Neuronal stem cell (in vitro differentiated cells): ENCODE measurements around the gene PIEZO1.

Experiments
- DNase-seq: peaks from one replicate; pipeline ENCODE4 v3.0.0-alpha.2; 2013; ENCODE audit warnings: low spot score
- H2AFZ ChIP-seq: one replicate; pipeline ENCODE4 v1.6.1; 2013; ENCODE audit warnings: mild to moderate bottlenecking, low read length, inconsistent platforms
- H2AK5ac ChIP-seq: 2 replicates; pipeline ENCODE4 v1.6.1; 2013; ENCODE audit warnings: low read depth, mild to moderate bottlenecking, inconsistent platforms, low read length, moderate library complexity, mixed read lengths
- H2BK120ac ChIP-seq: 2 replicates; pipeline ENCODE4 v1.6.1; 2013; ENCODE audit warnings: low read depth, mild to moderate bottlenecking, inconsistent platforms, low read length, moderate library complexity, mixed read lengths
- H2BK12ac ChIP-seq: one replicate; pipeline ENCODE4 v1.6.1; 2013; ENCODE audit warnings: low read length, inconsistent platforms
- H2BK15ac ChIP-seq: 2 replicates; pipeline ENCODE4 v1.6.1; 2013; ENCODE audit warnings: mild to moderate bottlenecking, low read length, inconsistent platforms, mixed read lengths
- H2BK5ac ChIP-seq: one replicate; pipeline ENCODE4 v1.6.1; 2013; ENCODE audit warnings: inconsistent platforms, mild to moderate bottlenecking, low read length, moderate library complexity
- H3K14ac ChIP-seq: one replicate; pipeline ENCODE4 v1.6.1; 2013; ENCODE audit warnings: low read length, inconsistent platforms
- H3K18ac ChIP-seq: 2 replicates; pipeline ENCODE4 v1.6.1; 2013; ENCODE audit warnings: low read length, inconsistent platforms
- H3K23ac ChIP-seq: 2 replicates; pipeline ENCODE4 v1.6.1; 2013; ENCODE audit warnings: low read depth, mild to moderate bottlenecking, mixed read lengths, low read length, inconsistent platforms; ENCODE audit not compliant: poor library complexity
- H3K27ac ChIP-seq: replicated peaks from 3 replicates; pipeline ENCODE4 v1.5.1; 2013; ENCODE audit warnings: low read length, inconsistent platforms
- H3K27me3 ChIP-seq, 3 experiments: 2 replicates each; pipeline ENCODE4 v1.6.1; 2013; ENCODE audit warnings: low read length in 3 of 3, mild to moderate bottlenecking in 2 of 3, inconsistent platforms in 1 of 3, low read depth in 1 of 3, mixed read lengths in 1 of 3, moderate library complexity in 1 of 3; ENCODE audit not compliant: control insufficient read depth in 3 of 3, insufficient read depth in 3 of 3
- H3K36me3 ChIP-seq, 2 donors: replicated peaks in 1 of 2; 2 replicates each; pipeline ENCODE4 v1.6.1; 2013; ENCODE audit warnings: low read length in 2 of 2; ENCODE audit not compliant: control insufficient read depth in 2 of 2, insufficient read depth in 2 of 2
- H3K4ac ChIP-seq: 2 replicates; pipeline ENCODE4 v1.6.1; 2013; ENCODE audit warnings: inconsistent platforms, mild to moderate bottlenecking, low read length, moderate library complexity
- H3K4me1 ChIP-seq, 2 donors: 1 replicate in 1 of 2; 2 replicates in 1 of 2; pipeline ENCODE4 v1.6.1; 2013; ENCODE audit warnings: low read length in 2 of 2, low read depth in 1 of 2; ENCODE audit not compliant: control insufficient read depth in 2 of 2, insufficient read depth in 1 of 2
- H3K4me2 ChIP-seq: one replicate; pipeline ENCODE4 v1.6.1; 2013; ENCODE audit warnings: mild to moderate bottlenecking, low read length, inconsistent platforms; ENCODE audit not compliant: insufficient read depth, poor library complexity, severe bottlenecking
- H3K4me3 ChIP-seq, 2 donors: 2 replicates each; pipeline ENCODE4 v1.5.1; 2013; ENCODE audit warnings: low read length in 2 of 2, mild to moderate bottlenecking in 2 of 2, inconsistent platforms in 1 of 2, moderate library complexity in 1 of 2
- H3K79me1 ChIP-seq: one replicate; pipeline ENCODE4 v1.6.1; 2013; ENCODE audit warnings: low read depth, mild to moderate bottlenecking, inconsistent platforms, low read length, moderate library complexity
- H3K9ac ChIP-seq: one replicate; pipeline ENCODE4 v1.6.1; 2013; ENCODE audit warnings: mild to moderate bottlenecking, low read depth, low read length, inconsistent platforms; ENCODE audit not compliant: poor library complexity
- H3K9me3 ChIP-seq, 2 donors: replicated peaks in 1 of 2; 2 replicates each; pipeline versions ENCODE3 to v1.6.1; 2013; ENCODE audit warnings: low read length in 2 of 2, mild to moderate bottlenecking in 2 of 2, inconsistent platforms in 1 of 2, low read depth in 1 of 2, mixed read lengths in 1 of 2, moderate library complexity in 1 of 2; ENCODE audit not compliant: control insufficient read depth in 2 of 2, insufficient read depth in 1 of 2
- H4K8ac ChIP-seq: one replicate; pipeline ENCODE4 v1.6.1; 2013; ENCODE audit warnings: low read depth, mild to moderate bottlenecking, inconsistent platforms, low read length, moderate library complexity
- H4K91ac ChIP-seq: one replicate; pipeline ENCODE4 v1.6.1; 2013; ENCODE audit warnings: low read length, low read depth, mild to moderate bottlenecking, inconsistent platforms; ENCODE audit not compliant: poor library complexity
- WGBS, 2 donors: extraction: QIAGEN DNeasy Blood & Tissue Kit; methylation state at CpG; one replicate each; pipeline ENCODE4 v1.1.7; 2013; ENCODE audit warnings: missing lambda C conversion rate in 2 of 2, mixed read lengths in 1 of 2; ENCODE audit not compliant: insufficient read length in 2 of 2, insufficient replicate concordance in 1 of 2; ENCODE audit errors: extremely low coverage in 2 of 2; 5-methylcytosine and 5-hydroxymethylcytosine counted together

The PIEZO1 gene

DNA sequence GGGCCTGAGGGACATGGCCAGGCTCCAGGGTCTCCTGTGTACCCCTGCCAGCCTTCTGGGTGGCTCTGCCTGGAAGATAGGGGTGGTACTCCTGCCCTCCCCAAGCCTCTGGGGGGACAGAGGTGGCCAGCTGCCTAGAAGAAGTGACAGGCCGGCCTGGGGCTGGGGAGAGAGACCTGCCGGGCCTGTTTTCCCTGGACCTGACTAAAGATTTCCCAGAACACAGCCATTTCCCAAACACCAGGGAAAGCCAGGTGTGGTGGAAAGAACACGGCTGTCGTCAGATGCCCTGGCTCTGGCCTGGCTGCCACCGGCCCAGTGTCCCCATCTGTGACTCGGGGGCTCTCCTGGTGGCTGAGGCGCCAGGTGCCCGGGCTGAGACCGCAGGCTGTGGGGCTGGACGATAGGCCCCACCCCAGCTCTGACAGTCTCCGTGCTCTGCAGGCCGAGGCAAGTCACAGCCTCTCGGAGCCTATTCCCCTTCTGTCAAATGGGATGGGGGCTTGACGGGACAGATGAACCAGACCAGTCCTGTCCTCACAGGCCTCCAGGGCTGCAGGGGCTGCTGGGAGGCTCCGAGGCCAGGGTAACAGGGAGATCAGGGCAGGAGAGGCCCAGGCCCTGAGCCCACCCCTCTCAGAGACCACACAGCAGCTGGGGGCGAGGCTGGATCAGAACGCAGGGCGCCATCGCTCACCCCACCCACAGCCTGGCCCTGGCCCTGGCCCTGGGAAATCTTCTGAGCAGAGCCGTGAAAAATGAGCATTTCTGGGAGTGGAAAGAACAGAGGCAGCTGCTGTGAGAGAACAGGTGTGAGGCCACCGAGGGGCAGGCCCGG lies 45.7 kb downstream of the PIEZO1 start:
- H3K4me2 ChIP-seq: no peak overlapping the region
- DNase-seq: no peak
- H2AK5ac ChIP-seq: peak overlapping the region; percentile 100
- H3K4ac ChIP-seq: no peak overlapping the region
- WGBS, 2 donors: no CpG with 5 or more reads among the region's 22 CpGs
- H3K23ac ChIP-seq: no peak overlapping the region
- H3K27me3 ChIP-seq: peaks cover 0 to 7% (median 0%) of the 10 kb centered on the region in 3 experiments
- no peaks in the 10 kb centered on the region for H3K79me1 ChIP-seq
- no peak overlapping the region for H2BK12ac ChIP-seq
- no peak overlapping the region for H3K9ac ChIP-seq
- H2BK5ac ChIP-seq: no peak overlapping the region
- H3K18ac ChIP-seq: no peak overlapping the region
- H4K91ac ChIP-seq: no peak overlapping the region
- H2BK15ac ChIP-seq: peak overlapping the region; percentile 37
- no peak overlapping the region for H4K8ac ChIP-seq
- H2BK120ac ChIP-seq: no peak overlapping the region
- H3K9me3 ChIP-seq: no peaks in the 10 kb centered on the region
- no peak overlapping the region for H3K4me3 ChIP-seq
- no peak overlapping the region for H2AFZ ChIP-seq
- H3K4me1 ChIP-seq: peaks cover 2 to 10% of the 10 kb centered on the region in 2 donors
- no peaks in the 10 kb centered on the region for H3K36me3 ChIP-seq
- H3K14ac ChIP-seq: no peak overlapping the region
- no peak overlapping the region for H3K27ac ChIP-seq

DNA sequence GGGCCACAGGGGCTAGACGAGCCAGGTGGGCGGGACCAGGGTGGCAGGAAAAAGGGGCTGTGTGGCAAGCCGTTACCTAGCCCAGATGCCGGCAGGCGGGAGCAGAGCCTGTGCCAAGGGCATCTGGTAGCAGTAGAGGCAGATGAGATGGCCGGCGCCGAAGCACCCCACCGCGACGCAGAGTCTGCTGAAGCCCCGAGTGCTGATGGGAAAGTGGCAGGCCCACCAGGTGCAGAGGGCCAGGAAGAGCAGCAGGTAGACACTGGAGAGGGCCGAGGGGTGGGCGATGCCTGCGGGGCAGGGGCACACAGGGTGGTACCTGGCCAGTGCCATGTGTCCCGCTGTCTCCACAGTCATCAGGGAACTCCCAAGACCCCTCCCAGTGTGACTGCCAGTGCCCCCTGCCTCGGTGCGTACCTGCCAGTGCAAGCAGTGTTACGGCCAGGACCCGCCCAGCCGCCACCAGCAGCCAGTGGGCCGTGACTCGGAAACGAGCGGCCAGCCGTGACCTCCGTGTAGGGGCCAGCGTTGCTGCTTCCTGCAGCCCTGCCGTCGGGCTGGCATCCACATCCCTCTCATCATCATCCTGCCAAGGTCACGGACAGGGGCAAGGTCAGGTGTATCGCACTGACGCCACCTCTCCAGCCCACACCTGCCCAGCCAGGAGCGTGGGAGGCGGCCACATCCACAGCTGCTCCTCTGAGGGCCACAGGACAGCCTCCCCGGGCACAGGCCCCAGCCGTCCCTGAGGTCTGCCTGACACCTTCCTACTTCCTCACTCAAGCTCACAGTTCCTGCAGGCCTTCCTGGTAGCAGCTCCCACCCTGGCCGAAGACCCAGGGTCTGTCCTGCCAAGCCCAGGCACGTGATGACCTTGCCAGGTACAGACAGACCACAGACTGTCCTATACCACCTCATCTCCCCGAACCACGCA lies 46.6 kb downstream of the PIEZO1 start:
- Histone ChIP-seq H3K9me3 (no peaks in the 10 kb centered on the region), H2AFZ (no peak overlapping the region), H2AK5ac (peak overlapping the region; percentile 100), H2BK15ac (peak overlapping the region; percentile 90), H3K36me3 (no peaks in the 10 kb centered on the region), H2BK5ac (peak overlapping the region; percentile 88), H3K9ac (peak overlapping the region; percentile 84), H3K4ac (peak overlapping the region; percentile 97), H3K27ac (no peak overlapping the region), H3K4me3 (no peak overlapping the region), H3K4me2 (no peak overlapping the region), H3K4me1 (peaks cover 2 to 3% of the 10 kb centered on the region in 2 donors), H3K27me3 (peaks cover 0 to 7% (median 0%) of the 10 kb centered on the region in 3 experiments), H4K91ac (no peak overlapping the region), H3K23ac (no peak overlapping the region), H4K8ac (peak overlapping the region; percentile 97), H3K18ac (peak overlapping the region; percentile 98), H2BK120ac (peak overlapping the region; percentile 81), H2BK12ac (peak overlapping the region; percentile 99), H3K14ac (peak overlapping the region; percentile 71), H3K79me1 (no peaks in the 10 kb centered on the region)
- DNase-seq: no peak
- no CpG with 5 or more reads among the region's 41 CpGs for WGBS, 2 donors

- Histone ChIP-seq H4K91ac (peak overlapping the region; percentile 19), H3K9ac (peak overlapping the region; percentile 84), H3K4me1 (peaks cover 2 to 3% of the 10 kb centered on the region in 2 donors), H3K4ac (peak overlapping the region; percentile 97), H2BK5ac (peak overlapping the region; percentile 88), H3K23ac (peak overlapping the region; percentile 96), H3K36me3 (no peaks in the 10 kb centered on the region), H2BK15ac (peak overlapping the region; percentile 98), H3K4me2 (peak overlapping the region; percentile 14), H2AK5ac (peak overlapping the region; percentile 100), H3K79me1 (no peaks in the 10 kb centered on the region), H4K8ac (peak overlapping the region; percentile 97), H2BK12ac (peak overlapping the region; percentile 99), H3K27me3 (peaks cover 0 to 7% (median 0%) of the 10 kb centered on the region in 3 experiments), H3K9me3 (no peaks in the 10 kb centered on the region), H3K4me3 (no peak overlapping the region), H3K18ac (peak overlapping the region; percentile 98), H2BK120ac (peak overlapping the region; percentile 81), H3K14ac (peak overlapping the region; percentile 97), H2AFZ (peak overlapping the region; percentile 66), H3K27ac (no peak overlapping the region)
- DNase-seq: peak; percentile 69
- WGBS, 2 donors: no CpG with 5 or more reads among the region's 54 CpGs
These were observed 47.5 kb downstream of the PIEZO1 start for GRCh38 chr16:88737298-88738150.
